ENCODE data around the gene SKIC8. TPM values are rescaled to one million over a fixed set of nuclear protein-coding genes. Genes with fewer than 3 reads are reported as not detected.
"Not testable (repeated sequence)": the region's sequence is repeated elsewhere in the genome, so short reads cannot be mapped to it uniquely, and the experiment has no call there.

The SKIC8 gene
- total and polyA plus RNA-seq, 5 donors, result 26.8 to 37.1 (median 29.7) TPM

GRCh38 chr15:78249131-78249530 lies 50.3 kb downstream of the SKIC8 start:
- intact Hi-C loops (cut with DNase I), result loop anchor here in 2 of 4 donors (10.0 kb wide), 2 partner anchors 74 to 284 kb away; no protein-coding TSS in a partner anchor
- Histone ChIP-seq H3K4me1 (ENCODE audit: control insufficient read depth, insufficient read depth, low read length) (no peaks in the 10 kb centered on the region), H3K9me3 (ENCODE audit: control insufficient read depth, low read length) (no peaks in the 10 kb centered on the region), H3K27ac (ENCODE audit: low read length) (no peak overlapping the region), H3K27me3 (ENCODE audit: control insufficient read depth, insufficient read depth) (no peaks in the 10 kb centered on the region), H3K4me3 (ENCODE audit: low read length) (no peak overlapping the region)
- 88% methylated on average over 5 of the region's 5 CpGs for WGBS
- DNase-seq (no peak), ATAC-seq (no peak)

- no peak overlapping the region for H3K27ac ChIP-seq (ENCODE audit: low read length)
- no peak overlapping the region for H3K4me3 ChIP-seq (ENCODE audit: low read length)
- H3K4me1 ChIP-seq (ENCODE audit: control insufficient read depth, insufficient read depth, low read length), result no peaks in the 10 kb centered on the region
- no peaks in the 10 kb centered on the region for H3K27me3 ChIP-seq (ENCODE audit: control insufficient read depth, insufficient read depth)
- 60% methylated on average over 1 of the region's 1 CpG for WGBS
- intact Hi-C loops (cut with DNase I), result loop anchor here in 2 of 4 donors (10.0 kb wide), 2 partner anchors 73 to 283 kb away; no protein-coding TSS in a partner anchor
- ATAC-seq (no peak), DNase-seq (no peak)
- no peaks in the 10 kb centered on the region for H3K9me3 ChIP-seq (ENCODE audit: control insufficient read depth, low read length)
Measured at GRCh38 chr15:78247911-78248310, 51.5 kb downstream of the SKIC8 start.

- intact Hi-C loops (cut with DNase I), result loop anchor here in 2 of 4 donors (10.0 kb wide), 2 partner anchors 71 to 281 kb away; no protein-coding TSS in a partner anchor
- not testable (repeated sequence) for ATAC-seq; H3K27ac ChIP-seq (ENCODE audit: low read length); DNase-seq; H3K27me3 ChIP-seq (ENCODE audit: control insufficient read depth, insufficient read depth); H3K4me1 ChIP-seq (ENCODE audit: control insufficient read depth, insufficient read depth, low read length); H3K4me3 ChIP-seq (ENCODE audit: low read length); H3K9me3 ChIP-seq (ENCODE audit: control insufficient read depth, low read length)
- WGBS, result 94% methylated on average over 39 of the region's 39 CpGs
Measured at GRCh38 chr15:78245976-78246620, 53.3 kb downstream of the SKIC8 start.

GRCh38 chr15:78245392-78245791 lies 54.0 kb downstream of the SKIC8 start:
- ATAC-seq; H3K27me3 ChIP-seq (ENCODE audit: control insufficient read depth, insufficient read depth); DNase-seq; H3K4me1 ChIP-seq (ENCODE audit: control insufficient read depth, insufficient read depth, low read length); H3K4me3 ChIP-seq (ENCODE audit: low read length); H3K9me3 ChIP-seq (ENCODE audit: control insufficient read depth, low read length); H3K27ac ChIP-seq (ENCODE audit: low read length): not testable (repeated sequence)
- WGBS, result 81% methylated on average over 13 of the region's 14 CpGs
- intact Hi-C loops (cut with DNase I), result loop anchor here in 2 of 4 donors (10.0 kb wide), 2 partner anchors 71 to 281 kb away; no protein-coding TSS in a partner anchor

GRCh38 chr15:78244893-78245292 lies 54.5 kb downstream of the SKIC8 start:
- 59% methylated on average over 7 of the region's 7 CpGs for WGBS
- Histone ChIP-seq H3K9me3 (ENCODE audit: control insufficient read depth, low read length) (no peaks in the 10 kb centered on the region), H3K27me3 (ENCODE audit: control insufficient read depth, insufficient read depth) (no peaks in the 10 kb centered on the region), H3K27ac (ENCODE audit: low read length) (no peak overlapping the region), H3K4me1 (ENCODE audit: control insufficient read depth, insufficient read depth, low read length) (no peaks in the 10 kb centered on the region), H3K4me3 (ENCODE audit: low read length) (no peak overlapping the region)
- intact Hi-C loops (cut with DNase I), result loop anchor here in 3 of 4 donors (5.0 to 10.0 kb wide), 5 partner anchors 70 to 280 kb away; partner anchors contain the start of gene CIB2 (in 1 of the 3)
- no peak for ATAC-seq
- DNase-seq, result no peak

- H3K27me3 ChIP-seq (ENCODE audit: control insufficient read depth, insufficient read depth), result no peaks in the 10 kb centered on the region
- no peak overlapping the region for H3K27ac ChIP-seq (ENCODE audit: low read length)
- intact Hi-C loops (cut with DNase I), result loop anchor here in 3 of 4 donors (5.0 to 10.0 kb wide), 5 partner anchors 69 to 279 kb away; partner anchors contain the start of gene CIB2 (in 1 of the 3)
- no peak for ATAC-seq
- no peaks in the 10 kb centered on the region for H3K9me3 ChIP-seq (ENCODE audit: control insufficient read depth, low read length)
- 80% methylated on average over 6 of the region's 6 CpGs for WGBS
- no peak for DNase-seq
- no peaks in the 10 kb centered on the region for H3K4me1 ChIP-seq (ENCODE audit: control insufficient read depth, insufficient read depth, low read length)
- H3K4me3 ChIP-seq (ENCODE audit: low read length), result no peak overlapping the region
Measured at GRCh38 chr15:78244101-78244500, 55.3 kb downstream of the SKIC8 start.

- ATAC-seq (peak; percentile 62 to 66), DNase-seq (peak; percentile 61 to 84 (median 83))
- intact Hi-C loops (cut with DNase I), result loop anchor here in 3 of 4 donors (5.0 to 10.0 kb wide), 5 partner anchors 69 to 279 kb away; partner anchors contain the start of gene CIB2 (in 1 of the 3)
- WGBS, result 33% methylated on average over 6 of the region's 6 CpGs
- no peaks in the 10 kb centered on the region for H3K4me1 ChIP-seq (ENCODE audit: control insufficient read depth, insufficient read depth, low read length)
- H3K27ac ChIP-seq (ENCODE audit: low read length), result no peak overlapping the region
- H3K9me3 ChIP-seq (ENCODE audit: control insufficient read depth, low read length), result no peaks in the 10 kb centered on the region
- no peak overlapping the region for H3K4me3 ChIP-seq (ENCODE audit: low read length)
- no peaks in the 10 kb centered on the region for H3K27me3 ChIP-seq (ENCODE audit: control insufficient read depth, insufficient read depth)
Measured at GRCh38 chr15:78243491-78243941, 55.9 kb downstream of the SKIC8 start.

- 78% methylated on average over 6 of the region's 6 CpGs for WGBS
- no peaks in the 10 kb centered on the region for H3K4me1 ChIP-seq (ENCODE audit: control insufficient read depth, insufficient read depth, low read length)
- intact Hi-C loops (cut with DNase I), result loop anchor here in 3 of 4 donors (5.0 to 10.0 kb wide), 5 partner anchors 68 to 278 kb away; partner anchors contain the start of gene CIB2 (in 1 of the 3)
- ATAC-seq (no peak), DNase-seq (no peak)
- H3K27ac ChIP-seq (ENCODE audit: low read length), result no peak overlapping the region
- H3K27me3 ChIP-seq (ENCODE audit: control insufficient read depth, insufficient read depth), result no peaks in the 10 kb centered on the region
- H3K4me3 ChIP-seq (ENCODE audit: low read length), result no peak overlapping the region
- H3K9me3 ChIP-seq (ENCODE audit: control insufficient read depth, low read length), result no peaks in the 10 kb centered on the region
Measured at GRCh38 chr15:78243058-78243457, 56.4 kb downstream of the SKIC8 start.

- Histone ChIP-seq H3K9me3 (ENCODE audit: control insufficient read depth, low read length) (no peaks in the 10 kb centered on the region), H3K4me3 (ENCODE audit: low read length) (no peak overlapping the region), H3K27me3 (ENCODE audit: control insufficient read depth, insufficient read depth) (no peaks in the 10 kb centered on the region), H3K27ac (ENCODE audit: low read length) (no peak overlapping the region), H3K4me1 (ENCODE audit: control insufficient read depth, insufficient read depth, low read length) (no peaks in the 10 kb centered on the region)
- ATAC-seq (no peak), DNase-seq (no peak)
- intact Hi-C loops (cut with DNase I), result loop anchor here in 3 of 4 donors (5.0 to 10.0 kb wide), 5 partner anchors 67 to 277 kb away; partner anchors contain the start of gene CIB2 (in 1 of the 3)
- WGBS, result 78% methylated on average over 5 of the region's 5 CpGs
Measured at GRCh38 chr15:78242128-78242527, 57.3 kb downstream of the SKIC8 start.

- Histone ChIP-seq H3K27ac (ENCODE audit: low read length) (no peak overlapping the region), H3K27me3 (ENCODE audit: control insufficient read depth, insufficient read depth) (no peaks in the 10 kb centered on the region), H3K9me3 (ENCODE audit: control insufficient read depth, low read length) (no peaks in the 10 kb centered on the region), H3K4me3 (ENCODE audit: low read length) (no peak overlapping the region), H3K4me1 (ENCODE audit: control insufficient read depth, insufficient read depth, low read length) (no peaks in the 10 kb centered on the region)
- DNase-seq, result peak; percentile 84 to 95 (median 95)
- WGBS, result 11% methylated on average over 12 of the region's 12 CpGs
- peak; percentile 91 to 92 for ATAC-seq
- intact Hi-C loops (cut with DNase I), result loop anchor here in 3 of 4 donors (1.0 to 10.0 kb wide), 7 partner anchors 64 to 276 kb away; partner anchors contain the start of gene CIB2 (in 1 of the 3)
Measured at GRCh38 chr15:78241017-78241416, 58.4 kb downstream of the SKIC8 start.

- intact Hi-C loops (cut with DNase I), result loop anchor here (2.0 to 10.0 kb wide), 8 partner anchors 43 to 275 kb away; partner anchors contain the start of gene CIB2 (in 1 of the 4)
Measured at GRCh38 chr15:78239811-78240210, 59.6 kb downstream of the SKIC8 start.

More at GRCh38 chr15:78239811-78240210, 59.6 kb downstream of the SKIC8 start:
- H3K27me3 ChIP-seq (ENCODE audit: control insufficient read depth, insufficient read depth), result no peaks in the 10 kb centered on the region
- no peak overlapping the region for H3K4me3 ChIP-seq (ENCODE audit: low read length)
- 92% methylated on average over 5 of the region's 5 CpGs for WGBS
- no peak overlapping the region for H3K27ac ChIP-seq (ENCODE audit: low read length)
- DNase-seq (no peak), ATAC-seq (no peak)
- H3K9me3 ChIP-seq (ENCODE audit: control insufficient read depth, low read length), result no peaks in the 10 kb centered on the region
- H3K4me1 ChIP-seq (ENCODE audit: control insufficient read depth, insufficient read depth, low read length), result no peaks in the 10 kb centered on the region

All from right cardiac atrium (tissue), 5 donors.